Panc1 (cell line): ENCODE measurements around the gene KRTAP9-8.
"Not testable (repeated sequence)": the region's sequence is repeated elsewhere in the genome, so short reads cannot be mapped to it uniquely, and the experiment has no call there.

ENCODE experiments used
- CTCF ChIP-seq: fragments of 450-650 bp; IDR thresholded peaks from 2 replicates; pipeline ENCODE4 v1.5.1; 2017; ENCODE audit warnings: mild to moderate bottlenecking
- POLR2AphosphoS5 ChIP-seq: IDR thresholded peaks from 2 replicates; pipeline ENCODE4 v1.6.1; 2012; ENCODE audit warnings: mild to moderate bottlenecking, low read depth, low read length, moderate library complexity

- not testable (repeated sequence) for TF ChIP-seq CTCF, POLR2AphosphoS5
Observed at GRCh38 chr17:41246995-41247787, 9.4 kb downstream of the KRTAP9-8 start.
